Measurements from ENCODE around the gene CFAP90. TPM values are rescaled to one million over a fixed set of nuclear protein-coding genes. Genes with fewer than 3 reads are reported as not detected.

CFAP90 gene
- total and polyA plus RNA-seq, 8 donors: 0.55 to 1.3 (median 1.0) TPM; not detected in 4

DNA sequence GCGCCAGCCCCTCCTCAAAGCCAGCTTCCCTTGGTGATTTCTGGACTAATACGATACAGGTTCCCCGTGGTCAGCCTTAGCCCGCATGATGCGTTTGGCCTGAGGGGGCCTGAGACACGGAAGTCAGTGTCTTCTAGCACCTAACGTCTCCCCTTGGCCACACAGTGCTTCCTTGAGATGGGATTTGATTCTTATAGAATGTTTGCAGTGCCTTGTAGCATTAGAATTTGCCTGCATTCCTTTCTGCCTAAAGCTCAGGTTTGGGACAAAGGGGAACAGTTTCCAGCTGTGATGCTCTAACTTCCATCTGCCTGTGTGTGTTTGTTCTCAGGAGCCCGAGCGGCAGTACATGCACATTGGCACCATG, 34.4 kb downstream of the CFAP90 start:
- H3K9me3 ChIP-seq: no peaks in the 10 kb centered on the region
- DNase-seq: no peak
- peaks cover 0 to 3% (median under 1%) of the 10 kb centered on the region in 4 donors for H3K36me3 ChIP-seq
- TF ChIP-seq POLR2AphosphoS5 (IDR thresholded peaks at IDR 0.05): no peak
- TF ChIP-seq EP300 (IDR thresholded peaks at IDR 0.05): no peak
- TF ChIP-seq, protein P1, sequence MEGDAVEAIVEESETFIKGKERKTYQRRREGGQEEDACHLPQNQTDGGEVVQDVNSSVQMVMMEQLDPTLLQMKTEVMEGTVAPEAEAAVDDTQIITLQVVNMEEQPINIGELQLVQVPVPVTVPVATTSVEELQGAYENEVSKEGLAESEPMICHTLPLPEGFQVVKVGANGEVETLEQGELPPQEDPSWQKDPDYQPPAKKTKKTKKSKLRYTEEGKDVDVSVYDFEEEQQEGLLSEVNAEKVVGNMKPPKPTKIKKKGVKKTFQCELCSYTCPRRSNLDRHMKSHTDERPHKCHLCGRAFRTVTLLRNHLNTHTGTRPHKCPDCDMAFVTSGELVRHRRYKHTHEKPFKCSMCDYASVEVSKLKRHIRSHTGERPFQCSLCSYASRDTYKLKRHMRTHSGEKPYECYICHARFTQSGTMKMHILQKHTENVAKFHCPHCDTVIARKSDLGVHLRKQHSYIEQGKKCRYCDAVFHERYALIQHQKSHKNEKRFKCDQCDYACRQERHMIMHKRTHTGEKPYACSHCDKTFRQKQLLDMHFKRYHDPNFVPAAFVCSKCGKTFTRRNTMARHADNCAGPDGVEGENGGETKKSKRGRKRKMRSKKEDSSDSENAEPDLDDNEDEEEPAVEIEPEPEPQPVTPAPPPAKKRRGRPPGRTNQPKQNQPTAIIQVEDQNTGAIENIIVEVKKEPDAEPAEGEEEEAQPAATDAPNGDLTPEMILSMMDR (IDR thresholded peaks at IDR 0.05): no peak
- no peak for TF ChIP-seq POLR2A (IDR thresholded peaks at IDR 0.05)
- H3K4me1 ChIP-seq: peaks cover 0 to 8% (median 4%) of the 10 kb centered on the region in 4 donors
- no peak overlapping the region for H3K4me3 ChIP-seq
- WGBS, 5 donors: 41 to 51% (median 45%) methylated on average over 9 of the region's 9 CpGs
- no peak overlapping the region for H3K27ac ChIP-seq
- H3K27me3 ChIP-seq: no peaks in the 10 kb centered on the region
- intact Hi-C loops (cut with DNase I; ENCODE audit: low total_unique reads): no loop called here

DNA sequence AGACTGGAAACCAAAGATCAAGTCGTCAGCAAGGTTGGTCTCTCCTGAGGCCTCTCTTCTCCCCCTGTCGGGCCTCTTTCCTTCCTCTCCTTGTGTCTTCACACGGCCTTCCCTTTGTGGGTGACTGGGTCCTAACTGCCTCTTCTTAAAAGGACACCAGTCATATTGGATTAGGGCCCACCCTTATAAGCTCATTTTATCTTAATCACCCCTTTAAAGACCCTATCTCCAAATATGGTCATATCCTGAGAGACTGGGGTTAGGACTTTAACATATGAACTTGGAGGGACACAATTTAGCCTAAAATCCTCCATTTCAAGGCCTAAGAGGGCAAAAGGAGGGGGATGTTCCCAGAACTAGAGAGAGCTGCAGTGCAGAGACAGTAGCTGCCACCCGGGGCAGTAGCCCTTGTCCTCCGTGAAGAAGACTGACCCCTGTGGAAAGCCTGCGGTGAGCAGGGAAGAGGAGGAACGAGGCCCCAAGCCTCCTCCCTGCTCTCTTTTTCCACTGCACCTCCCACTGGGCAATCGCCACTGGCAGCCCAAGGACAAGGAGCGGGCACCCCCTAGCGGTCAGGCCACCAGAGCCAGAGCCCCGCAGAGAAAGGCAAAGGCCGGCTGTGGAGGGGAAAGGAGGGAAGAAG, 34.9 kb downstream of the CFAP90 start:
- intact Hi-C loops (cut with DNase I; ENCODE audit: low total_unique reads): no loop called here
- no peaks in the 10 kb centered on the region for H3K9me3 ChIP-seq
- H3K36me3 ChIP-seq: no peaks in the 10 kb centered on the region
- no peaks in the 10 kb centered on the region for H3K27me3 ChIP-seq
- no peak overlapping the region for H3K4me3 ChIP-seq
- 14 to 21% (median 19%) methylated on average over 11 to 12 of the region's 12 CpGs for WGBS, 5 donors
- no peak overlapping the region for H3K27ac ChIP-seq
- TF ChIP-seq POLR2A (IDR thresholded peaks at IDR 0.05) (no peak), EP300 (IDR thresholded peaks at IDR 0.05) (no peak), POLR2AphosphoS5 (IDR thresholded peaks at IDR 0.05) (no peak)
- TF ChIP-seq, protein P1 (IDR thresholded peaks at IDR 0.05): peak in 5 of 7 experiments; percentile 66 to 83 (median 69)
- DNase-seq: peak; percentile 85 to 88
- H3K4me1 ChIP-seq: peaks cover 0 to 8% (median 4%) of the 10 kb centered on the region in 4 donors

DNA sequence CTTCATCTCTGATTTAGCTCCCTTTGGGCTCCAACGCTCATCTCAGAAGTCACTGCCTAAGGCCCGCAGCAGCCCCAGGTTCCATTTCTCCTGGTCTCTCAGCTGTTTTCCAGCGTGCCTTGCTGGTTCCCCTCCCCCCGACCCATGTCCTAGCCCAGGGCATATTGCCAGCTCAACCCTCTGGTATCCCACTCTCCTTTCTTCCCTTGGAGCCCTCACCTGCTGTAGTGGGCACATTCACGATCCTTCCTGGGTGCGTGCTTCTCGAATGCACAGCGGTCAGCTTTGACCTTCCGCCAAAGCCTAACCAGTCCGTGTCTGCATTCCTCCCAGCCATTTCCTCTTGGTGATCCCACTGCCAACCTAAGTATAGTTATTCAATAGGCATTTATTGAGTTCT, 36.1 kb downstream of the CFAP90 start:
- no peak overlapping the region for H3K4me3 ChIP-seq
- TF ChIP-seq POLR2AphosphoS5 (IDR thresholded peaks at IDR 0.05) (no peak), POLR2A (IDR thresholded peaks at IDR 0.05) (no peak), EP300 (IDR thresholded peaks at IDR 0.05) (no peak)
- TF ChIP-seq, protein P1 (IDR thresholded peaks at IDR 0.05): no peak

DNA sequence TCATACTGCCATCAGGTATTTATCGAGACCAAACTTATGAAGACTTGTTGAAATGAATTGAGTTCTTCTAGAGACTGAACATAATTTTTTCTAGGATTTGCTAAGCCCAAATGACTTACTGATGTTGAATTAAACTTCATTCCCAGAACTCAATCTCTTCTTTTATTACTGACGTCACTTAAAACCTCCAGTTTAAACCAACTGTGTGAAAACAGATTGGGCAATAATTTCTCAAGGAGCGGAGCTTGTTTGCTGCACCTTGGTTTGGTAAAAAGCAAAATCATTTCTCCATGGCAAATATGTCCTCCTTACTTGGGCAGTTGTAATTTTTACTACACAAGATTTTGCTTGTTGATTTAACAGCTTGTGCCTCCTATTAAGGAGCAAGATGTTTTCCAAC, 37.4 kb downstream of the CFAP90 start:
- no peak overlapping the region for H3K4me3 ChIP-seq
- H3K27ac ChIP-seq: no peak overlapping the region
- 80 to 93% (median 86%) methylated on average over 3 of the region's 3 CpGs for WGBS, 5 donors
- TF ChIP-seq, protein P1 (IDR thresholded peaks at IDR 0.05): no peak
- TF ChIP-seq POLR2A (IDR thresholded peaks at IDR 0.05): no peak
- no peak for TF ChIP-seq EP300 (IDR thresholded peaks at IDR 0.05)
- TF ChIP-seq POLR2AphosphoS5 (IDR thresholded peaks at IDR 0.05): no peak
- no peak for DNase-seq
- no peaks in the 10 kb centered on the region for H3K27me3 ChIP-seq
- H3K36me3 ChIP-seq: no peaks in the 10 kb centered on the region
- peaks cover 0 to 8% (median 4%) of the 10 kb centered on the region in 4 donors for H3K4me1 ChIP-seq
- no peaks in the 10 kb centered on the region for H3K9me3 ChIP-seq
- intact Hi-C loops (cut with DNase I; ENCODE audit: low total_unique reads): no loop called here

More for the DNA sequence above, 36.1 kb downstream of the CFAP90 start:
- Histone ChIP-seq H3K9me3 (no peaks in the 10 kb centered on the region), H3K27me3 (no peaks in the 10 kb centered on the region), H3K27ac (no peak overlapping the region), H3K36me3 (no peaks in the 10 kb centered on the region), H3K4me1 (peaks cover 0 to 8% (median 4%) of the 10 kb centered on the region in 4 donors)
- intact Hi-C loops (cut with DNase I; ENCODE audit: low total_unique reads): no loop called here
- WGBS, 5 donors: 91 to 95% (median 93%) methylated on average over 10 of the region's 10 CpGs
- DNase-seq: no peak

All from stomach (tissue), 9 donors.